DOHH2 (cell line): Measurements from ENCODE around the gene ADGRG2.

Source experiments
- H3F3A ChIP-seq: fragments of 200-600 bp; sonication (generic), shearing (Covaris generic); 2 replicates; pipeline ENCODE4 v1.6.0; 2016; ENCODE audit warnings: antibody characterized with exemption, mild to moderate bottlenecking; ENCODE audit not compliant: control insufficient read depth, insufficient read depth
- H3K27ac ChIP-seq: fragments of 200-600 bp; sonication (generic); 2 replicates; pipeline ENCODE4 v1.5.1; 2014; ENCODE audit warnings: low read depth, mild to moderate bottlenecking, low read length, moderate library complexity
- H3K27me3 ChIP-seq: fragments of 200-600 bp; sonication (generic); 2 replicates; pipeline ENCODE4 v1.6.1; 2014; ENCODE audit warnings: mild to moderate bottlenecking, low read length, mixed read lengths; ENCODE audit not compliant: control insufficient read depth
- H3K36me3 ChIP-seq: fragments of 200-600 bp; sonication (generic); 2 replicates; pipeline ENCODE4 v1.6.1; 2014; ENCODE audit warnings: mild to moderate bottlenecking, low read length, moderate library complexity, mixed read lengths; ENCODE audit not compliant: control insufficient read depth
- H3K4me1 ChIP-seq: fragments of 200-600 bp; sonication (generic); 2 replicates; pipeline ENCODE4 v1.6.1; 2014; ENCODE audit warnings: mild to moderate bottlenecking, low read length, mixed read lengths; ENCODE audit not compliant: control insufficient read depth
- H3K4me2 ChIP-seq: fragments of 200-600 bp; sonication (generic); 2 replicates; pipeline ENCODE4 v1.6.0; 2014; ENCODE audit warnings: mild to moderate bottlenecking, low read length, moderate library complexity
- H3K4me3 ChIP-seq: fragments of 200-600 bp; sonication (generic); 2 replicates; pipeline ENCODE4 v1.5.1; 2014; ENCODE audit warnings: mild to moderate bottlenecking, low read length, mixed read lengths
- H3K79me2 ChIP-seq: fragments of 200-600 bp; sonication (generic); 2 replicates; pipeline ENCODE4 v1.6.1; 2014; ENCODE audit warnings: mild to moderate bottlenecking, low read length, mixed read lengths; ENCODE audit not compliant: control insufficient read depth
- H3K9me2 ChIP-seq: fragments of 200-600 bp; sonication (generic); replicated peaks from 2 replicates; pipeline ENCODE4 v1.6.1; 2014; ENCODE audit warnings: mild to moderate bottlenecking, low read length, mixed read lengths; ENCODE audit not compliant: control insufficient read depth
- H3K9me3 ChIP-seq: fragments of 200-600 bp; sonication (generic); 2 replicates; pipeline ENCODE4 v1.6.1; 2014; ENCODE audit warnings: antibody characterized with exemption, low read length, mixed read lengths; ENCODE audit not compliant: control insufficient read depth, insufficient read depth
- H4K20me1 ChIP-seq: fragments of 200-600 bp; sonication (generic); 2 replicates; pipeline ENCODE4 v1.6.0; 2014; ENCODE audit warnings: low read depth, mild to moderate bottlenecking, antibody characterized with exemption, low read length, moderate library complexity; ENCODE audit not compliant: control insufficient read depth, insufficient read depth
- EZH2phosphoT487 ChIP-seq: fragments of 200-600 bp; sonication (generic); IDR thresholded peaks from 2 replicates; pipeline ENCODE4 v1.6.1; 2017; ENCODE audit warnings: borderline replicate concordance, mild to moderate bottlenecking, antibody characterized with exemption, low read length, moderate library complexity, mixed read lengths
- TF ChIP-seq, protein P1 (sequence below): fragments of 200-600 bp; sonication (generic); IDR thresholded peaks from one replicate; pipeline ENCODE4 v1.5.1; 2014; ENCODE audit warnings: antibody characterized with exemption, mild to moderate bottlenecking, low read depth, low read length; ENCODE audit not compliant: poor library complexity, severe bottlenecking

ADGRG2 gene

DNA sequence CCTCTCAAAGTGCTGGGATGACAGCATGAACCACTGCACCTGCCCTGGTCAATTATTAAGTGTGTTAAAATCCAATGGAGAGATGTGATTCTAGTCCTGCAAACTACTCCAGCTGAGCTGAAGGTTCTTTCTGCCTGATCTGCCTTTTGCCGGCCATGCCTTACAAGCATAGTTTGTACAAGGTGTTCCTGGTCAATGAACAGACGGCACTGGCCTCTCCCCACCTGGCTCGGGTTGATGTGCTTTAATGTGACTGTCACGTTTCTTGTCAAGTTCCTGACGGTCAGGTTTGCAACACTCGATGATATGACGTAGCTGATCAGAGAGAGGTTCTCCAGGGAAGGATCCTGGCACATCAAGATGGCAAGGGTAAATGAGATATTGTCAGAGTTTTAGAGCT lies 115.3 kb downstream of the ADGRG2 start:
- Histone ChIP-seq H3F3A (no peaks in the 10 kb centered on the region), H4K20me1 (no peaks in the 10 kb centered on the region), H3K27me3 (no peaks in the 10 kb centered on the region), H3K4me3 (no peak overlapping the region), H3K9me3 (no peaks in the 10 kb centered on the region), H3K79me2 (no peaks in the 10 kb centered on the region), H3K27ac (no peak overlapping the region), H3K4me1 (no peaks in the 10 kb centered on the region), H3K4me2 (no peak overlapping the region), H3K9me2 (no peaks in the 10 kb centered on the region), H3K36me3 (no peaks in the 10 kb centered on the region)
- TF ChIP-seq, protein P1, sequence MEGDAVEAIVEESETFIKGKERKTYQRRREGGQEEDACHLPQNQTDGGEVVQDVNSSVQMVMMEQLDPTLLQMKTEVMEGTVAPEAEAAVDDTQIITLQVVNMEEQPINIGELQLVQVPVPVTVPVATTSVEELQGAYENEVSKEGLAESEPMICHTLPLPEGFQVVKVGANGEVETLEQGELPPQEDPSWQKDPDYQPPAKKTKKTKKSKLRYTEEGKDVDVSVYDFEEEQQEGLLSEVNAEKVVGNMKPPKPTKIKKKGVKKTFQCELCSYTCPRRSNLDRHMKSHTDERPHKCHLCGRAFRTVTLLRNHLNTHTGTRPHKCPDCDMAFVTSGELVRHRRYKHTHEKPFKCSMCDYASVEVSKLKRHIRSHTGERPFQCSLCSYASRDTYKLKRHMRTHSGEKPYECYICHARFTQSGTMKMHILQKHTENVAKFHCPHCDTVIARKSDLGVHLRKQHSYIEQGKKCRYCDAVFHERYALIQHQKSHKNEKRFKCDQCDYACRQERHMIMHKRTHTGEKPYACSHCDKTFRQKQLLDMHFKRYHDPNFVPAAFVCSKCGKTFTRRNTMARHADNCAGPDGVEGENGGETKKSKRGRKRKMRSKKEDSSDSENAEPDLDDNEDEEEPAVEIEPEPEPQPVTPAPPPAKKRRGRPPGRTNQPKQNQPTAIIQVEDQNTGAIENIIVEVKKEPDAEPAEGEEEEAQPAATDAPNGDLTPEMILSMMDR: no peak
- no peak for TF ChIP-seq EZH2phosphoT487

DNA sequence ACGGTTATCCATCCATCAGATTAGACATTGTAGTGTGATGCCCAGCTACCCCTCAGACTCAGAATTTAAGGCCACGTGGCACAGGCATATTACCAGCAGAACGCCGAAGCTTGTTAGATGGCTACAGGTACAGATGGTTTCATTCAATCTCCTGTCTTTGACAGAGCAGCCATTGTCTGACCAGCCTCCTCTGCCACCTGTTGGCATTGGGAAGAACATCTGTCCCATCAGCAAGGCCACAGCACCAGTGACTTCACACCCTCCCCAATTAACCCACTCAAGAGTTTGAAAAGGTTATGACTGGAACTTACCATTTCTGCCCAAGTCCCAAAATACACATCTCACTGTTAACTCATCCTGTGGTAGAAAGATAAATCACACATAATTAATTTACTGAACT lies 116.4 kb downstream of the ADGRG2 start:
- H3K27me3 ChIP-seq: no peaks in the 10 kb centered on the region
- TF ChIP-seq, protein P1: no peak
- TF ChIP-seq EZH2phosphoT487: no peak
- H3K36me3 ChIP-seq: no peaks in the 10 kb centered on the region
- H3K79me2 ChIP-seq: no peaks in the 10 kb centered on the region
- no peak overlapping the region for H3K4me3 ChIP-seq
- H4K20me1 ChIP-seq: no peaks in the 10 kb centered on the region
- H3K9me2 ChIP-seq: no peaks in the 10 kb centered on the region
- no peak overlapping the region for H3K27ac ChIP-seq
- H3K4me2 ChIP-seq: no peak overlapping the region
- H3K4me1 ChIP-seq: no peaks in the 10 kb centered on the region
- no peaks in the 10 kb centered on the region for H3F3A ChIP-seq
- no peaks in the 10 kb centered on the region for H3K9me3 ChIP-seq

DNA sequence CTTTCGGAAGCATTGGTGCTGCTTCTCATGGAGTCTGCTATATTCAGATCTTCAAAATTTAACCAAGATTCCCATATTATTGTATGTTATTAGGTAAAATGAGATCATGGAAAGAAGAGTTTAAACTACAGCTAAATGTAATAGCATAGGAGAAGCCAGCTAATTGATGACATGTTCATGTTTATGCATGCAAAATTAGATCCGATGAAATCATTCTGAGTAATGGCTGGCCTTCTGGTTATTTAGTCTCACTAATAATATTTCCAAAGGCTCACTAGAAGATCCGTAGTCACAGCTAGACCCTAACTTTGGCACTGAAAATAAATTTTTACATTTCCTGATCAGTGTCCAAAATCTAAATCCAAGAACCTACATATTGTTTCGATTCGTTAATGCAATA lies 118.5 kb downstream of the ADGRG2 start:
- no peak overlapping the region for H3K4me2 ChIP-seq
- no peaks in the 10 kb centered on the region for H3K9me2 ChIP-seq
- no peaks in the 10 kb centered on the region for H3K27me3 ChIP-seq
- no peak overlapping the region for H3K4me3 ChIP-seq
- no peaks in the 10 kb centered on the region for H3K9me3 ChIP-seq
- no peaks in the 10 kb centered on the region for H3K4me1 ChIP-seq
- no peaks in the 10 kb centered on the region for H3K79me2 ChIP-seq
- no peaks in the 10 kb centered on the region for H3K36me3 ChIP-seq
- H3F3A ChIP-seq: no peaks in the 10 kb centered on the region
- no peaks in the 10 kb centered on the region for H4K20me1 ChIP-seq
- no peak overlapping the region for H3K27ac ChIP-seq
- TF ChIP-seq, protein P1: no peak
- TF ChIP-seq EZH2phosphoT487: no peak

DNA sequence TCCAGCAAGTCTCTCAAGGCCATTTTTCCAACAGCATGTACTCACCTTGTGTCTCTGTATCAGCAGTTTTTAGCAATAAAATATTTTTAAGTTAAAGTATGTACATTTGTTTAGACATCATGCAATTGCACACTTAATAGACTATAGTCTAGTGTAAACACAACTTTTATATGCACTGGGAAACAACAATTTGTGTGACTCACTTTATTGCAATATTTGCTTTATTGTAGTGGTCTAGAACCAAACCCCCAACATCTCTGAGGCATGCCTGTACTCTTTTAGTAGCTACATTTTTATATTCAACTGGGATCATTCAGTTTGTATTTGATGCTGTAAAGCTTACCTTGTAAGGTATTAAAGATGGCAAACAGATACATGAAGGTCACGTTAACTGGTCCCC lies 123.6 kb downstream of the ADGRG2 start:
- no peak overlapping the region for H3K27ac ChIP-seq

More for the DNA sequence above, 123.6 kb downstream of the ADGRG2 start:
- H3K79me2 ChIP-seq: no peaks in the 10 kb centered on the region
- no peaks in the 10 kb centered on the region for H3K36me3 ChIP-seq
- no peak overlapping the region for H3K4me3 ChIP-seq
- no peaks in the 10 kb centered on the region for H4K20me1 ChIP-seq
- H3K9me3 ChIP-seq: no peaks in the 10 kb centered on the region
- H3K27me3 ChIP-seq: no peaks in the 10 kb centered on the region
- no peaks in the 10 kb centered on the region for H3K4me1 ChIP-seq
- no peak overlapping the region for H3K4me2 ChIP-seq
- H3F3A ChIP-seq: no peaks in the 10 kb centered on the region
- H3K9me2 ChIP-seq: no peaks in the 10 kb centered on the region
- TF ChIP-seq EZH2phosphoT487: no peak
- TF ChIP-seq, protein P1: no peak
